ENCODE results near the gene ANKHD1. TPM values are rescaled to one million over a fixed set of nuclear protein-coding genes. Genes with fewer than 3 reads are reported as not detected.

Gene ANKHD1
- total and polyA plus RNA-seq, 2 donors from 2014 or later, result 26.4 to 130 TPM

DNA sequence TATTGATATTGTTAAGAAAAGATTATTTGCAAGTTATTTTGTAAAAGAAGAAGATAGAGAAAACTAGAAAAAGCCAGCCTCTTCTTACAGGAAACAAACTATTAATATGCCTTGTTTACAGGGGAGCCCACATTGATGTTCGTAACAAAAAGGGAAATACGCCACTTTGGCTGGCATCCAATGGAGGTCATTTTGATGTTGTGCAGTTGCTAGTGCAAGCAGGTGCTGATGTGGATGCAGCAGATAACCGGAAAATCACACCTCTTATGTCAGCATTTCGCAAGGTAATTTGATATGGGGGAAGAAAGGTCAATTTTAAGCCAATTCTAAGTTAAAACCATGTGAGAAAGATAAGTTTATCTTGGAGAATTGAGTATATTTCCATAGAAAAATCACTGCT is 108.3 kb downstream of the ANKHD1 start:
- TF ChIP-seq, protein P1, sequence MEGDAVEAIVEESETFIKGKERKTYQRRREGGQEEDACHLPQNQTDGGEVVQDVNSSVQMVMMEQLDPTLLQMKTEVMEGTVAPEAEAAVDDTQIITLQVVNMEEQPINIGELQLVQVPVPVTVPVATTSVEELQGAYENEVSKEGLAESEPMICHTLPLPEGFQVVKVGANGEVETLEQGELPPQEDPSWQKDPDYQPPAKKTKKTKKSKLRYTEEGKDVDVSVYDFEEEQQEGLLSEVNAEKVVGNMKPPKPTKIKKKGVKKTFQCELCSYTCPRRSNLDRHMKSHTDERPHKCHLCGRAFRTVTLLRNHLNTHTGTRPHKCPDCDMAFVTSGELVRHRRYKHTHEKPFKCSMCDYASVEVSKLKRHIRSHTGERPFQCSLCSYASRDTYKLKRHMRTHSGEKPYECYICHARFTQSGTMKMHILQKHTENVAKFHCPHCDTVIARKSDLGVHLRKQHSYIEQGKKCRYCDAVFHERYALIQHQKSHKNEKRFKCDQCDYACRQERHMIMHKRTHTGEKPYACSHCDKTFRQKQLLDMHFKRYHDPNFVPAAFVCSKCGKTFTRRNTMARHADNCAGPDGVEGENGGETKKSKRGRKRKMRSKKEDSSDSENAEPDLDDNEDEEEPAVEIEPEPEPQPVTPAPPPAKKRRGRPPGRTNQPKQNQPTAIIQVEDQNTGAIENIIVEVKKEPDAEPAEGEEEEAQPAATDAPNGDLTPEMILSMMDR (IDR thresholded peaks at IDR 0.05; ENCODE audit: borderline replicate concordance, extremely low read depth, insufficient read depth), result no peak
- DNase-seq (no peak), FAIRE-seq (no peak)
- Histone ChIP-seq H3K27ac (ENCODE audit: low read depth in 2 of 2, low read length in 2 of 2) (no peak overlapping the region), H3K4me1 (ENCODE audit: control insufficient read depth in 2 of 3, insufficient read depth in 2 of 3, low read depth in 1 of 3, low read length in 3 of 3) (no peaks in the 10 kb centered on the region), H3K9ac (ENCODE audit: low read length in 3 of 3) (no peak overlapping the region), H3K27me3 (ENCODE audit: control insufficient read depth, insufficient read depth, low read length) (no peaks in the 10 kb centered on the region), H3K9me3 (ENCODE audit: control insufficient read depth in 2 of 3, insufficient read depth in 1 of 3, low read length in 3 of 3) (no peaks in the 10 kb centered on the region), H3K36me3 (ENCODE audit: control insufficient read depth in 2 of 3, insufficient read depth in 3 of 3, low read length in 3 of 3) (peaks cover 11 to 34% (median 21%) of the 10 kb centered on the region in 3 donors), H3K4me3 (ENCODE audit: low read length in 3 of 3) (no peak overlapping the region)
- intact Hi-C loops (cut with DNase I), result no loop called here

DNA sequence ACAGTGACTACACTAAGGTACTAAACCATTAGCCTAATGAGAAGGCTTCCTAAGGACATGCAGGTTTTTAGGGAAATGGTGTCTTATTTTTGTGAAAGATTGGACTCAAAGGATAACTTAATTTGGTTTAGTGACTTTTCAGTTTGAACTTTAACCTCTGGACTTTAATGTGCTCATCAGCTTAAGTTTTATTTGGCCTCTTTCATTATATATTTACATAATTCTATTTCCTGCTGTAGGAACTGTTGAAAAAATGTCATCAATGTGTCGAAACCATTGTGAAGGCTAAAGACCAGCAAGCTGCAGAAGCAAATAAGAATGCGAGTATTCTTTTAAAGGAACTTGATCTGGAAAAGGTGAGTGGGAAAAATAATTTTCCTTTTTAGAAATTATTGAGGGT is 111.5 kb downstream of the ANKHD1 start:
- H3K4me3 ChIP-seq (ENCODE audit: low read length in 3 of 3), result no peak overlapping the region
- no peak overlapping the region for H3K27ac ChIP-seq (ENCODE audit: low read depth in 2 of 2, low read length in 2 of 2)
- no peaks in the 10 kb centered on the region for H3K9me3 ChIP-seq (ENCODE audit: control insufficient read depth in 2 of 3, insufficient read depth in 1 of 3, low read length in 3 of 3)
- H3K9ac ChIP-seq (ENCODE audit: low read length in 3 of 3), result no peak overlapping the region
- peaks cover 5 to 15% (median 12%) of the 10 kb centered on the region in 3 donors for H3K36me3 ChIP-seq (ENCODE audit: control insufficient read depth in 2 of 3, insufficient read depth in 3 of 3, low read length in 3 of 3)
- FAIRE-seq (no peak), DNase-seq (no peak)
- no peaks in the 10 kb centered on the region for H3K27me3 ChIP-seq (ENCODE audit: control insufficient read depth, insufficient read depth, low read length)
- TF ChIP-seq, protein P1 (IDR thresholded peaks at IDR 0.05; ENCODE audit: borderline replicate concordance, extremely low read depth, insufficient read depth), result no peak
- no peaks in the 10 kb centered on the region for H3K4me1 ChIP-seq (ENCODE audit: control insufficient read depth in 2 of 3, insufficient read depth in 2 of 3, low read depth in 1 of 3, low read length in 3 of 3)
- intact Hi-C loops (cut with DNase I), result no loop called here

- TF ChIP-seq, protein P1 (IDR thresholded peaks at IDR 0.05; ENCODE audit: borderline replicate concordance, extremely low read depth, insufficient read depth), result no peak
- no peaks in the 10 kb centered on the region for H3K4me1 ChIP-seq (ENCODE audit: control insufficient read depth in 2 of 3, insufficient read depth in 2 of 3, low read depth in 1 of 3, low read length in 3 of 3)
- intact Hi-C loops (cut with DNase I), result no loop called here
- no peak for FAIRE-seq
- no peak overlapping the region for H3K4me3 ChIP-seq (ENCODE audit: low read length in 3 of 3)
- no peaks in the 10 kb centered on the region for H3K27me3 ChIP-seq (ENCODE audit: control insufficient read depth, insufficient read depth, low read length)
- H3K27ac ChIP-seq (ENCODE audit: low read depth in 2 of 2, low read length in 2 of 2), result no peak overlapping the region
- no peaks in the 10 kb centered on the region for H3K9me3 ChIP-seq (ENCODE audit: control insufficient read depth in 2 of 3, insufficient read depth in 1 of 3, low read length in 3 of 3)
- no peak for DNase-seq
- H3K9ac ChIP-seq (ENCODE audit: low read length in 3 of 3), result no peak overlapping the region
- H3K36me3 ChIP-seq (ENCODE audit: control insufficient read depth in 2 of 3, insufficient read depth in 3 of 3, low read length in 3 of 3), result peaks cover 8 to 41% (median 19%) of the 10 kb centered on the region in 3 donors
Observed at GRCh38 chr5:140524003-140524402, 122.4 kb downstream of the ANKHD1 start.

DNA sequence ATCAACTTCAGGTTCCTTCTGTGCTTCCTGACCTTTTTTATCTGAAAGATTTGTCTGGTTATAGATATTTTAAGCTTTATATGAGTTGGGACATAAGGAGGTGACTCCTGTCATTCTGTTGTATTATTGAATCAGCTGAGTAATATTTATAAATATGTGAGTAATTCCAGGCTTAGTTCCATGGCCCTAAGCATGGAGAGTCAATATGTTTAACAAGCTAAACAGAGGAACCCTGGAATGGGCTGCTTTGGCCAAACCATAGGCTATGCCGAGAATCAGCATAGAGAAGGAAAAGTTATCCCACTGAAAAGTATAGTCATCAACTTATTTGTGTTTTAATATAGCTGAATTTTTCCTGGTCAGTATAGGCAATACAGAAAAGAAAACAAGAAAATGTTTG is 138.6 kb downstream of the ANKHD1 start:
- H3K4me1 ChIP-seq (ENCODE audit: control insufficient read depth in 2 of 3, insufficient read depth in 2 of 3, low read depth in 1 of 3, low read length in 3 of 3), result no peaks in the 10 kb centered on the region
- H3K4me3 ChIP-seq (ENCODE audit: low read length in 3 of 3), result no peak overlapping the region
- no peak overlapping the region for H3K27ac ChIP-seq (ENCODE audit: low read depth in 2 of 2, low read length in 2 of 2)
- FAIRE-seq (no peak), DNase-seq (no peak)
- H3K9ac ChIP-seq (ENCODE audit: low read length in 3 of 3), result no peak overlapping the region
- intact Hi-C loops (cut with DNase I), result loop anchor here (10.0 kb wide), 1 partner anchor 105 kb away; the partner anchor contains the start of genes IK and NDUFA2
- H3K9me3 ChIP-seq (ENCODE audit: control insufficient read depth in 2 of 3, insufficient read depth in 1 of 3, low read length in 3 of 3), result no peaks in the 10 kb centered on the region
- peaks cover 13 to 52% (median 35%) of the 10 kb centered on the region in 3 donors for H3K36me3 ChIP-seq (ENCODE audit: control insufficient read depth in 2 of 3, insufficient read depth in 3 of 3, low read length in 3 of 3)
- TF ChIP-seq, protein P1 (IDR thresholded peaks at IDR 0.05; ENCODE audit: borderline replicate concordance, extremely low read depth, insufficient read depth), result no peak
- H3K27me3 ChIP-seq (ENCODE audit: control insufficient read depth, insufficient read depth, low read length), result no peaks in the 10 kb centered on the region
